Posterior cingulate gyrus (tissue), 11 donors: ENCODE data around the gene ZFPL1.

ENCODE experiments used
- DNase-seq, 10 donors: peaks; one replicate each; pipeline versions ENCODE4 v3.0.0 to v3.0.0-alpha.2; 2020 to 2021; ENCODE audit warnings: mixed read lengths in 3 of 10
- intact Hi-C: fragments of 100-400 bp; cut with DNase I; formaldehyde crosslinking; loops from one replicate; pipeline ENCODE4 v1.15.1; 2023

ZFPL1 gene

GRCh38 chr11:65121865-65122696, 38.1 kb downstream of the ZFPL1 start, which contains the start of the genes FAU and MRPL49:
Gene FAU, minus strand, starts transcription at chr11:65122134. Its CDS starts 321 bp downstream, at chr11:65121813.
Gene MRPL49, plus strand, starts transcription at chr11:65122321. Its CDS starts 26 bp downstream, at chr11:65122347.
- intact Hi-C loops: loop anchor here (5.0 kb wide), 1 partner anchor 40 kb away; the partner anchor contains the start of genes CDCA5 and ZFPL1

GRCh38 chr11:65124480-65125196, 40.6 kb downstream of the ZFPL1 start:
- intact Hi-C loops: loop anchor here (5.0 kb wide), 1 partner anchor 42 kb away; the partner anchor contains the start of genes CDCA5 and ZFPL1
- peak in 3 of 10 donors; percentile 5 to 47 (median 23) for DNase-seq

More at GRCh38 chr11:65121865-65122696, 38.1 kb downstream of the ZFPL1 start, which contains the start of the genes FAU and MRPL49:
- DNase-seq: peak; percentile 95 to 100 (median 98)

- intact Hi-C loops: no loop called here
- peak in 3 of 10 donors; percentile 12 to 56 (median 26) for DNase-seq
Observed at GRCh38 chr11:65125197-65126056, 41.4 kb downstream of the ZFPL1 start.

- intact Hi-C loops: no loop called here
- DNase-seq: peak in 3 of 10 donors; percentile 13 to 57 (median 21)
Observed at GRCh38 chr11:65126624-65127274, 42.7 kb downstream of the ZFPL1 start.

- peak in 3 of 10 donors; percentile 44 to 51 (median 47) for DNase-seq
- intact Hi-C loops: no loop called here
Observed at GRCh38 chr11:65127473-65128181, 43.6 kb downstream of the ZFPL1 start.

GRCh38 chr11:65128182-65129145, 44.4 kb downstream of the ZFPL1 start:
- peak in 3 of 10 donors; percentile 49 to 77 (median 65) for DNase-seq
- intact Hi-C loops: no loop called here

- intact Hi-C loops: no loop called here
- DNase-seq: peak in 3 of 10 donors; percentile 46 to 78 (median 69)
Observed at GRCh38 chr11:65129649-65130441, 45.8 kb downstream of the ZFPL1 start.

GRCh38 chr11:65130631-65131416, 46.8 kb downstream of the ZFPL1 start:
- intact Hi-C loops: no loop called here
- peak in 3 of 10 donors; percentile 57 to 64 (median 61) for DNase-seq

GRCh38 chr11:65131417-65131776, 47.4 kb downstream of the ZFPL1 start:
- peak in 2 of 10 donors; percentile 7 to 24 for DNase-seq
- intact Hi-C loops: no loop called here

GRCh38 chr11:65131895-65132237, 47.8 kb downstream of the ZFPL1 start:
- intact Hi-C loops: no loop called here
- peak in 1 of 10 donors; percentile 52 for DNase-seq

GRCh38 chr11:65132238-65132987, 48.4 kb downstream of the ZFPL1 start:
- intact Hi-C loops: no loop called here
- peak in 1 of 10 donors; percentile 52 for DNase-seq

- intact Hi-C loops: no loop called here
- DNase-seq: peak in 2 of 10 donors; percentile 57 to 79
Observed at GRCh38 chr11:65132988-65133700, 49.1 kb downstream of the ZFPL1 start.

GRCh38 chr11:65133724-65134123, 49.7 kb downstream of the ZFPL1 start:
- intact Hi-C loops: no loop called here
- DNase-seq: peak in 3 of 10 donors; percentile 60 to 79 (median 63)

- peak; percentile 90 to 99 (median 92) for DNase-seq
- intact Hi-C loops: no loop called here
Observed at GRCh38 chr11:65134240-65134951, 50.4 kb downstream of the ZFPL1 start, which contains the start of gene SYVN1. Gene SYVN1, minus strand, starts transcription at chr11:65134519. Its CDS starts 918 bp downstream, at chr11:65133601.
